GM12873 (cell line): Measurements from ENCODE around the gene TMEM94.

Experiments used
- TF ChIP-seq, protein P1 (sequence below): IDR thresholded peaks from 2 replicates; pipeline ENCODE4 v1.5.1; 2012; ENCODE audit warnings: low read depth, mild to moderate bottlenecking, moderate library complexity, low read length, control low read depth; ENCODE audit not compliant: insufficient read depth; ENCODE audit errors: missing control alignments

TMEM94 gene

GRCh38 chr17:75475144-75475835 lies 18.9 kb downstream of the TMEM94 start:
- TF ChIP-seq, protein P1, sequence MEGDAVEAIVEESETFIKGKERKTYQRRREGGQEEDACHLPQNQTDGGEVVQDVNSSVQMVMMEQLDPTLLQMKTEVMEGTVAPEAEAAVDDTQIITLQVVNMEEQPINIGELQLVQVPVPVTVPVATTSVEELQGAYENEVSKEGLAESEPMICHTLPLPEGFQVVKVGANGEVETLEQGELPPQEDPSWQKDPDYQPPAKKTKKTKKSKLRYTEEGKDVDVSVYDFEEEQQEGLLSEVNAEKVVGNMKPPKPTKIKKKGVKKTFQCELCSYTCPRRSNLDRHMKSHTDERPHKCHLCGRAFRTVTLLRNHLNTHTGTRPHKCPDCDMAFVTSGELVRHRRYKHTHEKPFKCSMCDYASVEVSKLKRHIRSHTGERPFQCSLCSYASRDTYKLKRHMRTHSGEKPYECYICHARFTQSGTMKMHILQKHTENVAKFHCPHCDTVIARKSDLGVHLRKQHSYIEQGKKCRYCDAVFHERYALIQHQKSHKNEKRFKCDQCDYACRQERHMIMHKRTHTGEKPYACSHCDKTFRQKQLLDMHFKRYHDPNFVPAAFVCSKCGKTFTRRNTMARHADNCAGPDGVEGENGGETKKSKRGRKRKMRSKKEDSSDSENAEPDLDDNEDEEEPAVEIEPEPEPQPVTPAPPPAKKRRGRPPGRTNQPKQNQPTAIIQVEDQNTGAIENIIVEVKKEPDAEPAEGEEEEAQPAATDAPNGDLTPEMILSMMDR = no peak

DNA sequence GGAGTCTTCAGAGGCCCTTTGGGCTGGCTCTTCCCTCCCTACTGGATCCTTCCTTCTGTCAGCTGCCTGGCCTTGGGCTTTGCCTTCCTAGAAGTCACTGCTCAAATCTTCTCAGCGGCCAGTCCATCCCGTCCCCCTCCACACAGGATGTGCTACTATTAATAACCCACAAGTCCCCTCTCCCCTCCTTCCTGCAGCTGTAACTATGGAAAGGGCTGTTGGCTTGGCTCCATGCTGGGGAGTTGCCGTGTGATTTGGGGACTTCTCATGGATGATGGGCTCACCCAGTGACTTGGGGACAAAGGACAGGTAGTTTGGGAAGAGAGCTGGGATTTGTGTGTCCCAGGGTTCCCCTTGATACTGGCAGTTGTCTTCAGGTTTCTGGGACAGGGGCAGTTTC lies 19.4 kb downstream of the TMEM94 start:
- TF ChIP-seq, protein P1 = no peak

- TF ChIP-seq, protein P1 = no peak
Measured at GRCh38 chr17:75476271-75476671, 19.8 kb downstream of the TMEM94 start.

GRCh38 chr17:75476752-75477489 lies 20.5 kb downstream of the TMEM94 start:
- TF ChIP-seq, protein P1 = no peak

- TF ChIP-seq, protein P1 = no peak
Measured at GRCh38 chr17:75478508-75478907, 22.1 kb downstream of the TMEM94 start.

DNA sequence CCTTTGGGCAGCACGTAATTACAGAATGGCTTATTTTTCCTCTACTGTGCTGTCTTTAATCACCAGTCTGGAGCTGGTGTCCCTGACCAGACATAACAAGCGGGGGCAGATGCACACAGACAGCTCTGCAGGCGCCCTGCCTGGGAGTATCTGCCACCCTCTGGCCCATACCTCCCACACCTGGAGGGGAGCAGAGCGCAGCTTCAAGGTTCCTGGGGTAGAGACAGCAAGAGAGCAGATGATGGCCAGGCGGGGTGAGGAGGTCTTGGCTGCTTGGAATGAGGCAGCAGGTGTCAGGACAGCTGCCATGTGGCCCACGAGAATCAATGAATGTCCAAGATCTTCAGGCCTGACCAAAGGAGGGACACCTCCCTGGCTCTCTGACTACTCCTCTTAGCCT lies 23.8 kb downstream of the TMEM94 start:
- TF ChIP-seq, protein P1 = no peak

GRCh38 chr17:75481194-75482068 lies 25.0 kb downstream of the TMEM94 start:
- TF ChIP-seq, protein P1 = no peak
